GM19324 (cell line): ENCODE measurements around the gene NOP16.

Experiments used
- ATAC-seq: cut with Tn5 transposase; IDR thresholded peaks from one replicate; pipeline ENCODE4 v1.9.1; 2021; ENCODE audit warnings: mild to moderate bottlenecking, moderate library complexity; ENCODE audit not compliant: unreplicated experiment, low FRiP score

NOP16 gene

GRCh38 chr5:176389135-176390123 is 1.0 kb upstream of the NOP16 start:
- peak; percentile 29 for ATAC-seq

- no peak for ATAC-seq
Observed at GRCh38 chr5:176388003-176388443, 375 bp downstream of the NOP16 start.

DNA sequence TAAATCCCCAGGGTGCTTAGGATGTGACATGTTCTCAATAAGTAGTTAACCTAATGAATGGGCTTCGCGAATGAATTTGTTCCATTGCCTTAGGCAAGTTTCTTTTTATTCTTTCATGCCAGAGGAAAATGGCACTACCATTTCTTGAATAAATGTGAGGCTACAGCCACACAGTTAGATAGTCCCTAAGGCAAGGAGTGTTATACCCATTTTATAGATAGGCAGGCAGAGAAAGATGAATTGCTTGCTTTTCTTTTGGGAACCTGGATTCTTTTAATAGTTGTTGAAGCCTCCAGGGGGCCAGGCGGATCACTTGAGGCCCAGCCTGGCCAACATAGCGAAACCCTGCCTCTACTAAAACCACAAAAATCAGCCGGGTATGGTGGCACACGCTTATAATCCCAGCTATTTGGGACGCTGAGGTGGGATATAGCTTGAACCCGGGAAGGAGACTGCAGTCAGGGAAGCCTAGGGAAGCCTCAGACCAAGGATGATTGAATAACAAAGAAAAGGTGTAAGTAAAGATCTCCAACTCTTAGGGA is 943 bp downstream of the NOP16 start:
- ATAC-seq, result no peak

DNA sequence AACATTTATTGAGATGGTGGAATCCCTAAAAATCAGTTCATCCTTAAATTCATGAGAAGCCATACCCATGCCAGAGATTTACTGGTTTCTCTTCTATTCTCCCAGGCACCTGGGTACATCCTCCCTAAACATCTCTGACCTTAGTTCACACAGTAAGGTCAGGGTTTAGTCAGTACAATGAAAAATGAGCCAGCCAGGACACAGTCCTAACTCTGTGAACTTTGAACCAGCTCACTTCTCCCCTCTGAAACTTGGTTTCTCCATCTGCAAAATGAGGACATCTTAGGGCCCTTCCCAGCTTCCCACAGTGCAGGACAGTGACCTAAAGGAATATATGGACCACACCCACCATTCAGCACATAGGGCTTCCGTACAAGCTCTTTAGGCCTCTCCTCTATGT is 1.9 kb downstream of the NOP16 start:
- ATAC-seq, result no peak

DNA sequence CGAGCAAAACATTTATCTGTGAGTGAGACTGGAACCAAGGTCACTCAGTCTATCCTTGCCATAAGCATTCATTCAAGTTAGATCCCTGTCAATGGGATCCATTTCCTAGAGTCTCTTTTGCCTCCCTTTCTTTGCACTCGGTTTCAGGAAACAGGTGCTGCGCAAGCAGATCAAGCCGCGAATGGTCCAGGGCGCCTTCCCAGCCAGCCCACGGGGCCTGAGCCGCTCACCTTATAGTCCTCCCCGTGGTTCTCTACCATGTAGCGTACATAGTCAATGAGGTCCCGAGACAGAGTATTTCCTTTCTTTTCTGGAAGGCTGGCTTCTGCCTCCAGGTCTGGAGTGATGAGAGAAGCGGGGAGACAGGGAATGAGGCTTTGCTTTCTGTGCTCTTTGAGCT is 3.4 kb downstream of the NOP16 start:
- ATAC-seq, result no peak

- ATAC-seq, result no peak
Observed at GRCh38 chr5:176384366-176384930, 4.0 kb downstream of the NOP16 start.

DNA sequence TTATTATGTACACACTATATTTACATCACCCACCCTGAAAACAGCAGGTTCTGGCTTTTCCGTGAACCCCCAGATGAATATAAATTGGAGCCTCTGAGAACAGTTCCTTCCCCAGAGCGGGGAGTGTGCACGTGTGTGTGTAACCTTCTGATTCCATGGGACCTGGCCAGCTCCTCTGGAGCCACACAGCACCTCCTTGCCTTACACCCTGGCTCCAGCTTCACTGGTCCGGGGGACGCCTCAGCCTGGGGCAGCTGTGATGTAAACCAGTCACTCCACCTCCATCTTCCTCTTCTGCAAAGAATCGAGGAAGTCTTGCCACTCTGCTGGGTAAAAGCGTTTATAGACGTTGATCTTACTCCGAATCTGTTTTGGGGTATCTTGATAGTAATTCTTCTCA is 4.4 kb downstream of the NOP16 start:
- no peak for ATAC-seq

- ATAC-seq, result no peak
Observed at GRCh38 chr5:176383248-176383905, 5.0 kb downstream of the NOP16 start.

DNA sequence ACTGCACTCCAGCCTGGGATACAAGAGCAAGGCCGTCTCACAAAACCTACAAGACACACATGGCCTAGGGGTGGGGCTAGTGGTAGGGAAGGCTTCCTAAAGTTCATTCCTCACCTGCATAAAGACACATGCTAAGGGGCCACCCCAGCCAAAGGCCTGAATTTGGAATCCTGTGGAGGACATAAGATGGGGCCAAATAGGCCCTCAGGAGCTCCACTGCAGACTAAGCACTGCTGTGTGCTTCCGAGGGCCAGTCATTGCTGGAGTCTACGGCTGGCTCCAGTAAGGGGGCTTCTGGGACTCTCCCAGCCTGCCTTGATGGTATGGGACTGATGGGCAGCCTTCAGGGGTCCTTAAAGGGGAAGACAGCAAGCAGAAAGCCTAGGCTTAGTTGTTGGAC is 5.7 kb downstream of the NOP16 start:
- ATAC-seq, result no peak

- no peak for ATAC-seq
Observed at GRCh38 chr5:176381979-176382378, 6.4 kb downstream of the NOP16 start.

DNA sequence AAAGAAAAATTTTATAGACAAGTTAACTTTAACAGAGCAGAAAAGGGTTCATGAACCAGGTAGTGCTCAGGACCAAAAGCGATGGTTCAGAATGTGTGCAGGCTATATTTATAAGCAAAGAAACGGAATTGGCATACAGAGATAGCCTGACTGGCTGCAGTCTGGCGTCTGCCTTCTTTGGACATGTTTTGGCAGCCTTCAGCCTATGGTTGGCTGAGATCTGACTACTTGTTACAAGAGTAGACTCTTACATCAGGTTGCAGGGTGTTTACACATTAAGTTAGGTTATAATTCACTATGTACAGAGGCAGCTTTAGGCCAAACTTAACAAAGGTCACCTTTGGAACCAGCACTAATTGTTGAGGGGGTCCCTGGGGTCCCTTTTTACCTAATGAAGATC is 7.0 kb downstream of the NOP16 start:
- no peak for ATAC-seq

- peak; percentile 58 for ATAC-seq
Observed at GRCh38 chr5:176379881-176380280, 8.5 kb downstream of the NOP16 start.

GRCh38 chr5:176373100-176373818 is 15.1 kb downstream of the NOP16 start:
- ATAC-seq, result no peak

DNA sequence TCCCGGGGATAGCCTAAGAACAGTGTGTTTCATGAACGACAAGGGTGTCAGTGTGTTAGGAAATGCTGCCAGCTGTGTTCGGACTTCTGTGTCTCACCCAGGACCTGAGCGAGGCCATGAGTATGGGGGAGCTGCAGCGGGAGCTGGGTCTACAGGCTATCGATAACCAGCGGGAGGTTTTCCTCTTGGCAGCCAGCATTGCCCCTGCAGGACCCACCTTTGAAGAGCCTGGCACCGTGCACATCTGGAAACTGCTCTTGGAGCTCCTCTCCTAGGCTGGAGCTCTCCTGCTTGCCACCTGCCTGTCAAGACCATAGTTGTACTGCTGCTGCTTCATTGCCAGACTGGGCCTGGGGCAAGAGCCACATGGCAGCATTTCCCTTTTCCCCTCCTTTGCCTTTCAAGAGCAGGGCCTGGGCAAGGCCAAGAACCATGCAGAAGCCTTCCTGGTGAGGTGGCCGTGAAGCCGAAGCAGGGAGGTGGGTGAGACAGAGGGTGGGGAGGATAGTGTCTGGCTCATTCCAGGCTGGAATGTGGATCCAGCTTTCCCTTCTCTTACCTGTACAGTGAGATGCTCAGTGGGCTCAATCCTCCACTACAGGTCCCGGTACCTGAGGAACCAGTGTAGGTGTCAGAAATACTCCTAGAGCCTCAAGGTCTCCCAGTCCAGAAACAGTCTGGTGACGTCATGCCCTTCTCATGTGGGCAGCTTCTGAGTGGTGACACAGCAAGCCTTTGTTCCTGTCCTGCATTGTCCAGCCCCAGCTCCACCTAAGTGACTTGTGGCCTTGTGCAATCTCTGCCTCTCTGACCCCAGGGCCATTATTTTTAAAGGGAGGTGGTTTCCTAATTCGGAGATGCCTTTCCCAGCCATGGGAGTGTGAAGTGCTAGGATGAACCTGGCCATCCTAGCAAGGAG is 16.5 kb downstream of the NOP16 start:
- ATAC-seq, result no peak

DNA sequence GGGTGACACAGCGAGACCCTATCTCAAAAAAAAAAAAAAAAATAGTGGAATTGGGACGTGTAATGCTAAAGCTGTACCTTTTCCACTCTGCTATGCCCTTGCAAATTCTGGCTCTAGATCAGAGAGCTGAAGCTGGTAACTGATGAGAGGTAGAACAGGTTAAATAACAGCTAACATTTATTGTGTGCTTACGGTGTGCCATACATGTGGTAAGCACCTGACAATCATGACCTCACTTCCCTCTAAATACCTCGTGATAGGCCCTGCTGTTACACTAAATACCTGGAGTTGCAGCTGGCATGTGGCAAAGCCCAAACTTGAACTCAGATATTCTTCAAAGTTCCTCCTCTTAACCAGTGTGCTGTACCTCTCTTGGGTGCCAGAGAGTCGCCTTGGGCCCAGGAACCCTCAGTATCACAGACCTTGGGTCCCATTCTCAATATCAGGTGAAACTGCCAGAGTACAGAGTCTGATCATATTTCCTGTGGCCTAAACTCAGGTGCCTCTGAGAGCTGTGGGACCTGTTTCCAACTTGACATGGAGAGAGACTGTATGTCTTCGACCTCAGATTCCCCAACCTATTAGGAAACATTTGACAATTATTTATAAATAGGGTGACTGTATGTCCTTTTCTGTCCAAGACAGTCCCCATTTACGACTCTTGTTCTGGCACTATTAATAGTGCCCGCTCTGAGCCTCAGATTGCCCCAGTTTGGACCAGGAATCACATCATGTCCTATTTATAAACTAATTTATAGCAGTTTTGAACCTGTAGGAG is 18.3 kb downstream of the NOP16 start:
- ATAC-seq, result no peak

DNA sequence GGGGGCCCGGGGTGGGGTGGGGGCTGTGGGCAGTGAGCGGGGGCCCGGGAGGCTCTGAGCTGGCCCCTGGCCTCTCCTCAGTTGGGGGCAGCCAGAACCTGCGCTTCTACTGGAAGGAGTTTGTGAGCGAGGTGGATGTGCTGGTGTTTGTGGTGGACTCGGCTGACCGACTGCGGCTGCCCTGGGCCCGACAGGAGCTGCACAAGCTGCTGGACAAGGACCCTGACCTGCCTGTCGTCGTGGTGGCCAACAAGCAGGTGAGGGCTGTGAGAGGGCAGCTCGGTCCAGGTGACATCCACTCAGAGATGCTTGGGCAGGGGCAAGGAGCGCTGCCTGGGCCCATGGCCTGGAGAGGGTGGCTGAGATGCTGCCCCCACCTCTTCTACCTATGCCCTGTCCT is 19.7 kb downstream of the NOP16 start:
- no peak for ATAC-seq

GRCh38 chr5:176366232-176366894 is 22.0 kb downstream of the NOP16 start:
- ATAC-seq, result no peak
